ENCODE data around the gene CFAP20DC.

CFAP20DC gene

GRCh38 chr3:58840949-58841348 lies 208.9 kb downstream of the CFAP20DC start:
- H3K4me3 ChIP-seq (ENCODE audit: low read depth, low read length) = no peak overlapping the region
- TF ChIP-seq, protein P1, sequence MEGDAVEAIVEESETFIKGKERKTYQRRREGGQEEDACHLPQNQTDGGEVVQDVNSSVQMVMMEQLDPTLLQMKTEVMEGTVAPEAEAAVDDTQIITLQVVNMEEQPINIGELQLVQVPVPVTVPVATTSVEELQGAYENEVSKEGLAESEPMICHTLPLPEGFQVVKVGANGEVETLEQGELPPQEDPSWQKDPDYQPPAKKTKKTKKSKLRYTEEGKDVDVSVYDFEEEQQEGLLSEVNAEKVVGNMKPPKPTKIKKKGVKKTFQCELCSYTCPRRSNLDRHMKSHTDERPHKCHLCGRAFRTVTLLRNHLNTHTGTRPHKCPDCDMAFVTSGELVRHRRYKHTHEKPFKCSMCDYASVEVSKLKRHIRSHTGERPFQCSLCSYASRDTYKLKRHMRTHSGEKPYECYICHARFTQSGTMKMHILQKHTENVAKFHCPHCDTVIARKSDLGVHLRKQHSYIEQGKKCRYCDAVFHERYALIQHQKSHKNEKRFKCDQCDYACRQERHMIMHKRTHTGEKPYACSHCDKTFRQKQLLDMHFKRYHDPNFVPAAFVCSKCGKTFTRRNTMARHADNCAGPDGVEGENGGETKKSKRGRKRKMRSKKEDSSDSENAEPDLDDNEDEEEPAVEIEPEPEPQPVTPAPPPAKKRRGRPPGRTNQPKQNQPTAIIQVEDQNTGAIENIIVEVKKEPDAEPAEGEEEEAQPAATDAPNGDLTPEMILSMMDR (IDR thresholded peaks at IDR 0.05; ENCODE audit: borderline replicate concordance, insufficient read depth, low read depth, low read length) = no peak

- TF ChIP-seq, protein P1 (IDR thresholded peaks at IDR 0.05; ENCODE audit: borderline replicate concordance, insufficient read depth, low read depth, low read length) = no peak
- no peak overlapping the region for H3K4me3 ChIP-seq (ENCODE audit: low read depth, low read length)
These were observed 209.9 kb downstream of the CFAP20DC start for GRCh38 chr3:58839964-58840363.

GRCh38 chr3:58839187-58839586 lies 210.6 kb downstream of the CFAP20DC start:
- H3K4me3 ChIP-seq (ENCODE audit: low read depth, low read length) = no peak overlapping the region
- TF ChIP-seq, protein P1 (IDR thresholded peaks at IDR 0.05; ENCODE audit: borderline replicate concordance, insufficient read depth, low read depth, low read length) = no peak

DNA sequence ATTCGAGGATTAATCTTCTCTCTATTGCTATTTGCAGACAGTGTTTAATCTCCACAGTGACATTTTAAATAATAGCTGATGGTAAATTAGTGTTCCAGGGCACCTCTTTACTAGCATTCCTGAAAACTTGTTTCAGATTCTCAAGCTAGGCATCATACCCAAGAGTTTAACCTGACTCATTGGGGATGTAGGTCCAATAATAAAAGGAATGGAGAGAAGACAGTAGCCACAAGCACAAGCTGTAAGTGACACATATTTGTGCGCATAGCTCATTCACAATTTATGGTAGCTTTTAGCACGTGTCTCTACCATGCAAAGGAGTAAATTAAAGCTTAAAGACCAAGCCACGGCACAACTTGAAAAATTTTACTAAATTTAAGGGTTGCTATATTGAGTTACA lies 212.0 kb downstream of the CFAP20DC start:
- H3K4me3 ChIP-seq (ENCODE audit: low read depth, low read length) = no peak overlapping the region
- TF ChIP-seq, protein P1 (IDR thresholded peaks at IDR 0.05; ENCODE audit: borderline replicate concordance, insufficient read depth, low read depth, low read length) = no peak

DNA sequence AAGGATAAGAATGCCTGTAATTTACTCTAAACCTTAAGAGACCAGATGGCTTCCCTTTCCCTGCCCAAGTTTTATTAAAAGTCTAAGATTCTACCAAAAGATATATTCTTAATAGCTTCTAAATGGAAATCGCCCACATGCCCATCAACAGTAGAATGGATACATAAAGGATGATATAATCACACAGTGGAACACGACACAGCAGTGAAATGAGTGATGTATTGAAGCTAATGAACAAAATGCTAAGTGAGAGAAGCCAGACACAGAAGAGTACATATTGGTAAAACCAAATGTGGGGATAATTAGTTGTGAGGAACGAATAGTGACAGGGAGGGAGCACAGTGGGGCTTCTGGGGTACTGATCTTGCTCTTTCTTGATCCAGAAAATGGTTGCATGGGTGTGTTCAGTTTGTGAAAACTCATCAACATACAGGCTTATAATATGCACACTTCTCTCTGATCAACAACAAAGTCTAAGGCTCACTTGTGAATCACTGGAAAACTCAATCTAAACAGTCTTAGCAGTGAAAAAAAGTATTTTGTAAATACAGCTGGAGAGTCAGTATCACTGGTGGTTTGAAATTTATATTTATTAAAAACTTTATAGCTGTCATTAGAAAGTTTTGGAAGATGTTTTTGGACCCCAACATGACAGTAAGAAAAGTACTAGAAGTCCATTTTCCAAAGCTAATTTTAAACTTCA lies 212.5 kb downstream of the CFAP20DC start:
- H3K4me3 ChIP-seq (ENCODE audit: low read depth, low read length) = no peak overlapping the region
- TF ChIP-seq, protein P1 (IDR thresholded peaks at IDR 0.05; ENCODE audit: borderline replicate concordance, insufficient read depth, low read depth, low read length) = no peak

- TF ChIP-seq, protein P1 (IDR thresholded peaks at IDR 0.05; ENCODE audit: borderline replicate concordance, insufficient read depth, low read depth, low read length) = no peak
- no peak overlapping the region for H3K4me3 ChIP-seq (ENCODE audit: low read depth, low read length)
These were observed 214.7 kb downstream of the CFAP20DC start for GRCh38 chr3:58835086-58835485.

- no peak overlapping the region for H3K4me3 ChIP-seq (ENCODE audit: low read depth, low read length)
- TF ChIP-seq, protein P1 (IDR thresholded peaks at IDR 0.05; ENCODE audit: borderline replicate concordance, insufficient read depth, low read depth, low read length) = no peak
These were observed 216.3 kb downstream of the CFAP20DC start for GRCh38 chr3:58833491-58833890.
